Loucy (cell line): Measurements from ENCODE around the gene PLAU.
"Not testable (repeated sequence)": the region's sequence is repeated elsewhere in the genome, so short reads cannot be mapped to it uniquely, and the experiment has no call there.

Source experiments
- CTCF ChIP-seq: fragments of 200-600 bp; sonication (generic); conservative IDR thresholded peaks from 2 replicates; pipeline ENCODE4 v1.5.1; 2014; ENCODE audit warnings: mild to moderate bottlenecking, antibody characterized with exemption, low read length
- EZH2phosphoT487 ChIP-seq: fragments of 200-600 bp; IDR thresholded peaks from 2 replicates; pipeline ENCODE4 v1.6.1; 2018; ENCODE audit warnings: antibody characterized with exemption, mild to moderate bottlenecking, moderate library complexity, borderline replicate concordance

- not testable (repeated sequence) for TF ChIP-seq CTCF, EZH2phosphoT487
Measured at GRCh38 chr10:73919481-73919880, 8.5 kb downstream of the PLAU start.
